Placental epithelial cell (primary cell): ENCODE data around the gene NR2F2. TPM values are rescaled to one million over a fixed set of nuclear protein-coding genes. Genes with fewer than 3 reads are reported as not detected.

Experiments used
- total RNA-seq: library from RNA; depleted of rRNA; stranded (reverse); fragments of >200 nt; gene quantifications from 2 replicates; pipeline ENCODE4 v1.2.3, GENCODE V29; 2012

Gene NR2F2
- total RNA-seq: 13.2 and 23.2 TPM in 2 replicates

GRCh38 chr15:96330450-96331143 is at the start of gene NR2F2:
NR2F2 (plus strand) TSS chr15:96330700; CDS start chr15:96332106, 1,406 bp downstream.

